ENCODE results near the gene FCER1G.

The FCER1G gene

GRCh38 chr1:161189036-161189435, 26.1 kb upstream of the FCER1G start:
- FAIRE-seq = no peak

- FAIRE-seq = no peak
Measured at GRCh38 chr1:161190962-161191521, 24.1 kb upstream of the FCER1G start.

- FAIRE-seq = no peak
Measured at GRCh38 chr1:161191971-161192370, 23.1 kb upstream of the FCER1G start.

- no peak for FAIRE-seq
Measured at GRCh38 chr1:161192476-161193465, 22.3 kb upstream of the FCER1G start.

GRCh38 chr1:161193561-161194235, 21.4 kb upstream of the FCER1G start:
- no peak for FAIRE-seq

GRCh38 chr1:161195171-161195570, 19.9 kb upstream of the FCER1G start:
- FAIRE-seq = no peak

- FAIRE-seq = no peak
Measured at GRCh38 chr1:161196111-161196510, 19.0 kb upstream of the FCER1G start.

- FAIRE-seq = no peak
Measured at GRCh38 chr1:161196521-161197451, 18.3 kb upstream of the FCER1G start.

- no peak for FAIRE-seq
Measured at GRCh38 chr1:161197560-161198193, 17.4 kb upstream of the FCER1G start.

- no peak for FAIRE-seq
Measured at GRCh38 chr1:161198194-161198896, 16.8 kb upstream of the FCER1G start.

- FAIRE-seq = no peak
Measured at GRCh38 chr1:161198897-161199431, 16.1 kb upstream of the FCER1G start, which contains the start of gene ADAMTS4. ADAMTS4 (minus strand) TSS chr1:161199054; CDS start chr1:161198627, 427 bp downstream.

- no peak for FAIRE-seq
Measured at GRCh38 chr1:161199506-161200139, 15.5 kb upstream of the FCER1G start.

GRCh38 chr1:161200421-161200991, 14.6 kb upstream of the FCER1G start:
- FAIRE-seq = no peak

GRCh38 chr1:161200992-161201835, 13.9 kb upstream of the FCER1G start:
- FAIRE-seq = no peak

GRCh38 chr1:161201836-161202712, 13.0 kb upstream of the FCER1G start, which contains the start of gene NDUFS2:
NDUFS2 (plus strand) TSS chr1:161202367; CDS start chr1:161202386, 19 bp downstream.
- peak; percentile 97 for FAIRE-seq

- no peak for FAIRE-seq
Measured at GRCh38 chr1:161206411-161207140, 8.5 kb upstream of the FCER1G start.

- FAIRE-seq = no peak
Measured at GRCh38 chr1:161207173-161207572, 7.9 kb upstream of the FCER1G start.

Data from A204.1 (cell line).